NCI-H446 treated with DMSO at 0.1 percent for 48 hours (cell line): ENCODE data around the gene RAB34.

Experiments
- DNase-seq: peaks from one replicate; lab custom pipeline; 2025; lab: John Stamatoyannopoulos, UW

The RAB34 gene

DNA sequence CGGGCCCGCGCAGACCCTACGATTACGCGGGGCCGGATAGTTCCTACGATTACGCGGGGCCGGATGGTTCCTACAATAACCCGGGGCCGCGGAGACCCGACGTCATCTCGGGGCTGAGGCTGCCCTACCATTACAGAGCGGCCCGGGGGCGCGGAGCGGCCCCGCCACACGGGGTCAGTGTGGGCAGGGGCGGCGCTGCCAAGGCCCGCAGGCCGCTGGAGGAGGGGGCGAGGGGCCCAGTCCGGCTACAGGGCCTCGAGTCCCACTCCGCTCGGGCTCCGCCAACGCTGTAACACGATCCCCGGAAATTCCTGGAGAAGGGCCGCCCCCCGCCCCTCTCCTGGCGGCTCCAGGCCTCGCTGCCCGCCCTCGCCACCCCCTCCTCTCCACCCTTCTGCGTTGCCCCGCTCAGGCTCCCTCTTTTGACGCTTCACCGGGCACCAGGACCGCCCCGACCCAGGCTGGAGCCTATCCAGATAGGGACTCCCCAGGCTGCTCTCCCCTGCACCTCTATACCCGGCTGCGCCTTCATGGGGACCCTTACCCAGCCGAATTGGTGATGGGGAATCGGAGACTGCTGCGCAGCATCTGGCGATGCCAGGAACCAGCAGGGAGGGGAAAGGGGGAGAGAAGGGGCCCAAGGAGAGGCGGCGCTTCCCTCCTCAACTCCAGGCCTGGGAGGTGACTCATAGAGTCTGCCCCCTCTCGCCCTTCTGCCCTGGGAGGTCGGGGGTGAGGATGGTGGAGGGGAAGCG, at the start of gene RAB34:
TSS of gene RAB34 (minus strand) at position 291 of the 755 bp plus-strand sequence. CDS start 602 bp downstream, outside the sequence.
- no peak for DNase-seq

- no peak for DNase-seq
Observed at GRCh38 chr17:28765038-28765437, 47.4 kb upstream of the RAB34 start.

GRCh38 chr17:28763804-28764266, 46.2 kb upstream of the RAB34 start:
- DNase-seq = peak; percentile 45

GRCh38 chr17:28763137-28763799, 45.6 kb upstream of the RAB34 start:
- no peak for DNase-seq

DNA sequence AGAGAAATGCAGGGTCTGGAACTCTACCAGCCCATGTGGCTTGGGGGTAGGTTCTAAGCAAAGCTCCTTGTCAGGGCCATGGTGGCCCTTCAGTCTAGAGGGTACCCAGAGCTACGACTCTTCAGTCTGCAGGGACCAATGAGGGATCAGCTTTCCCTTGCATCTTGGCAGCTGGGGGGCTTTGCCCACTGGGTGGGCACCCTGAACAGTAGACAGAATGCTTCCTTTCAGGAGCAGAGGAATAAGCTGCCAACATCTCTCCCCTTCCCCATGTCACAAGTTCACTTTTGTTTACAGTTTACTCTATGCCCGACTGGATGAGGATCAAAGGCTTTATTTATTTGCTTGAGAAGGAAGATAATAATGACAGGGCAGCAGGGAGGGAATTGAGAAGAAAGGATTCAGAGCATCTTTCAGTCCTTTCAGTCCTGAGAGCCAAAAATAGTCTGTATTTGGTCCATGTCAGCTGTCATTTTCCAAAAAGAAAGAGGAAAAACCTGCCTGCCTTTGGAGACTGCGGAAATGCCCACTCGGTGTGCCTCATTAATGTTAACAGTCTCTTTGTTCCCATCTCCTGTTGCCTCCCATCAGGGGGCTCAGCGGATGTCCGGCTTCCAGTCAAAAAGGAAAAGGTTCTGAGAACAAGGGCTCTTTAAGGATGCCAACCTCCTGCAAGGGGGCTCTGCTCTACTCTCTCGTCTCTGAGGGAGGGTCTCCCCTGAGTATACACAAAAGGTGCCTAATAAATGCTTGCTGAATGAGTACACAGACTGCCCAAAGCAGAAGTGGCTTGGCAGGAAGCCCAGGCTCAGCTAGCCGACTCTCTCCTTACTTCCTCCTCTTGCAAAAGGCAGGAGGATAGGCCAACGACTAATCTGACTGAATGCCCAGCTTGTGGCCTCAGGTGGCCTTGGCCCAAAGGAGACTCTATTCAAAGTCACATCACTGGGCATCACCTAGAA, 43.2 kb upstream of the RAB34 start:
- no peak for DNase-seq

DNA sequence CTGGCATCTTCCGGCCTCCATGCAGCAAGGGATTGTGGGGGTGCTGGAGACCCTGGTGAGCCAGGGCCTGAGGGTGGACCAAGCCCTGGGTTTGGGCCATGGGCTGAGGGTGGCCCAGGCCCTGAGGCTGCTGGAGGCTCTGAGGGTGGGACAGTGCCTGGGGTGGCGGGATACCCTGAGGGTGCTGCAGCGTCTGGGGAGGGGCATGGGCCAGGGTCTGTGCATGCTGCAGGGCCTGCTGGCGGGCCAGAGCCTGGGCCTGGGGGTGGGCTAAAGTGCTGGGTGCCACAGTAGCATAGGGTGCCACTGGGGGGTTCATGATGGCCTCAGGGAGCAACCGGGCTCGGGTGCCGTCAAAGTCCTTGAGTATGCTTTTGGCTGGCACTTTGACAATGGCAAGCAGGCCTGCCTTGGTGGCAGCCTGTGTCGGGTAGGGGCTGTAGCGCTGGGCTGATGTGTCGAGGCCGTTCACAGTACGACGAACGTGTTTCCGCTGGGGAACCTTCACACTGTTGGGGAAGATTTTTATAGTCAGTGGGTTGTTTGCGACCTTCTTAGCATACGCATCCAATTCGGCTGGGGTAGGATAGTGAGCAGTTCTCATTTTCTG, 41.7 kb upstream of the RAB34 start:
- DNase-seq = no peak

DNA sequence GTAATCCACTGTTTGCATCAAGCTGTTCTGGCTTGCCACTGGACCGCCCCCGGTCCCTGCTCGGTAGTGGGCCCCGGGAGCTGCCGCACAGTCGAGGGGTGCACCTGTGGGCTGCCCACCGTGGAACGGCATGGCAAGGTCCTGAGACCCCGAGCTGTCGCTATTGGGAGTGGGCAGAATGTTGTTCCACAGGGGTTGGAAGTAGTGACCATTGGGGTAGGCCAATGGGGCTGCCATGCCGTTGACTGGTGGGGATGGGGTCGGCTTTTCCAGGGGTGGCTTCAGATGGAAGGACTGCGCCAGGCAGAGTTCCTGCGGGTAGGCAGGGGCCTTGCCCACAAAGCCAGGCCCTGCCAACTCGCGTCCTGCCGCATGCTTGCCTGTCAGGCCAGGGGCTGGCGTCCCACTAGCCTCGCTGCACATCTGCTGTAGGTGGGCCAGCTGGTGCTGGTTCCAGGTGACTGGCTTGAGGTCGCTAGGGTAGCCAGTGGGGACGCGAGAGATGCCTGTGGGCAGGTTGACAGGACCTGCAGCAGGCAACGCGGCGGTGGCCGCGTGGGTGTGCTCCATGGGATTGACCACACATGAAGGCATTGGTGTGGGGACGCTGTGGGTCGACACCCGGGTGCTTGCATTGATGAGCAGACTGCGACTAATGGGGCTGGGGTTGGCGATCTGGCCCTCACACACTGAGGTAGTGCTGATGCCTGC, 40.9 kb upstream of the RAB34 start:
- no peak for DNase-seq

DNA sequence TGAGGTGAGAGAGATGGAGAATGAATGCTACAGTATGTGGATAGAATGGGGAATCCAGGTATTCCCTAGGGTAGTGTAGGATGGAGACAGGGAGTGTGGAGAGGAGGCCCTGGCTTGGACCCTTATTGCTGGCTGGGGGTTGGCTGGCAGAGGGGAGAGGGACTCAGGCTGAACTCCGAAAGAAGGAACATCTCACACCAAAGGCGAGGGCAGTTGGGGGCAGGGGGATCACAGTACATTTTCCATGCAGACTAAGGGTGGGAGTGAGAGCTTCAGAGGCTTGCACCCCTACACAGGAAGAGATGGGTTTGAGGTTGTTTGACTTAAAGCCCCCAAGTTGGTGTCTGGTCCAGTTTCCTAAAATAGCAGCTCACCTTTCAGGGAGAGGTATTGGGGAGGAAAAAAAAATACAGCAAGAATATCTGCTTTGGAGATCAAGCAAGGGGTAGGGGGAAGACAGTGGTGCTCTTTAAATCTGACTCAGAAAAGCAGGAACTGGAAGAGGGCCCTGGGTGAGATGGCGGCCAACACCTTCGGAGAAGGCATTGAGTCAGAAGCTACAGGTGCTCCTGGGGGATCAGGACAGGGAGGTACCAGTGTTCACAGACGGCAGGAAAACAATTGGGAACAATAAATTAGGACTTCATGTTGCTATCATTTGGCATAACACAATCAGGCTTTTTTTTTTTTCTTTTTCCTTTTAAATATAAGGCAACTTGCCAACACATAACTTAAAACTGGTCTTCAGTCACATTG, 38.6 kb upstream of the RAB34 start:
- no peak for DNase-seq

DNA sequence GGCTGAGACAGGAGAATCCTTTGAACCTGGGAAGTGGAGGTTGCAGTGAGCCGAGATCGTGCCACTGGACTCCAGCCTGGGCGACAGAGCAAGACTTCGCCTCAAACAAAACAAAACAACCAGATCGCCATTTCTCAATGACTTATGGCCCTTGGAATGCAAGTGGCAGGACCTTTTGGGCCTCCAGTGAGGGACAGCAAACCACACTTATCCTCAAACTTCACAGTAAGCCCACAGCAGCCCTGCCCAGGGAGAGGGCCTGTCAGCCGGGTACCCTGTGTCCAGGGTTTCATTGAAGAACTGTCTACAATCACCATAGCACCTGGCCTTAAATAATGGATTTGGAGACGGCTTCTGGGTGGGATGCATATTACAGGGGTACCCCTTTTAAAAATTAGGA, 37.8 kb upstream of the RAB34 start:
- DNase-seq = no peak

DNA sequence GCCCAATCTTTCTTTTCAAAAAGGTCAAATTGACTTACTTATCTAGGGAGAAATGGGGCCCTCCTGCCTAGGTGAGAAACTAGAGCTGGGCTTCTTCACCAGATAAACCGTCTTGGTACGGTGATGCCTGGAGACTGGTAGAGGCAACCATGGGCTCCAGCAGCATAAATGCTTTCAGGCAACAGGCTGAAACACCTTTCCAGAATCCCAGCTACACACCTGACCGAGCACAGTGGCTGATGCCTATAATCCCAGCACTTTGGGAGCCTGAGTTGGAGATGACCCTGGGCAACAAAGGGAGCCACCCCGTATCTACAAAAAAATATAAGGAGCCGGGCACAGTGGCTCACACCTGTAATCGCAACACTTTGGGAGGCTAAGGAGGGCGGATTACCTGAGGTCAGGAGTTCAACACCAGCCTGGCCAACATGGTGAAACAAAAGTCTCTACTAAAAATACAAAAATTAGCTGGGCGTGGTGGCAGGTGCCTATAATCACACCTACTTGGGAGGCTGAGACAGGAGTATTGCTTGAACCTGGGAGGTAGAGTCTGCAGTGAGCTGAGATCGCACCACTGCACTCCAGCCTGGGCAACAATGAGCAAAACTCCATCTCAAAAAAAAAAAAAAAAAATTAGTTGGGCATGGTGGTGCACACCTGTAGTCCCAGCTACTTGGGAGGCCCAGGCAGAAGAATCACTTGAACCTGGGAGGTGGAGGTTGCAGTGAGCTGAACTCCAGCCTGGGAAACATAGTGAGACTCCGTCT, 34.1 kb upstream of the RAB34 start:
- no peak for DNase-seq

DNA sequence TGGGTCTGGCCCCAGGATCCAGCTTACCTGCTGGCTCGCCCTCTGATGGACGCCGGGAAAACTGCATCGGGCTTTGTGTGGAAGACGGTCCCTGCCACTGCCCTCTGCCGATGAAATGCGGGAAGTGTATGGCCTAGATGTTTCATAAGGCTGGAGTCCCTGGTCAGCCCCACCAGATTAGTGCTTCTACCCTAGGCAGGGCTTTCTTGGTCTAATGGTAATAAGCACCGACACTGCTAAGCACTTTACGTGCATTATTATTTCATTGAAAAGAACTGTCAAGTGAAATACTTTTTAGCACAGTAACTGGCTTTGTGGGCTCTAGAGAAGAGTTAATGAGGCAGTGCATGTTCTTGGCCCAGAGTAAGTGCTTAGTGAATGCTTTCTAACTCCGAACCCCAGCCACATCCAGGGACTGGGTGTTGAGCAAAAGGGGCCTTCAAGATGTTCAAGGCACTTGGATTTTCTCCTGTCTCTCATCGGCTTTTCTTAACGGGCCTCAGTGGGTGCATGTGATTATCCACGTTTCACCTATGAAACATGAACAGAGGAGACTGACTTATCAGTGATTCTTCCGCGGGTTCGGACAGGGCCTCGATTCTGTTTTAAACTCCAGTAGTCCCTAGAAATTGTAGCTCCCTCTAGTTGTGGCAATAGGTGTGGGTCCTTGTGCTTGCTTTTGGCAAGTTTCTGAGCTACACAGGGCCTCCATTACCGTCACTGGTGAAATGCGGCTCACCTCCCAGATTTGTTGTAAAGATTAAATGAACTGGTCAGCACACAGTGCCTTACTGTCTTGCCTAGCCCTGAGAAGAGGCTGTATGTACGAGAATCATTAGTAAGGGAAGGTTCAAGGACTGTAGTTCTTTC, 32.7 kb upstream of the RAB34 start:
- DNase-seq = peak; percentile 71

DNA sequence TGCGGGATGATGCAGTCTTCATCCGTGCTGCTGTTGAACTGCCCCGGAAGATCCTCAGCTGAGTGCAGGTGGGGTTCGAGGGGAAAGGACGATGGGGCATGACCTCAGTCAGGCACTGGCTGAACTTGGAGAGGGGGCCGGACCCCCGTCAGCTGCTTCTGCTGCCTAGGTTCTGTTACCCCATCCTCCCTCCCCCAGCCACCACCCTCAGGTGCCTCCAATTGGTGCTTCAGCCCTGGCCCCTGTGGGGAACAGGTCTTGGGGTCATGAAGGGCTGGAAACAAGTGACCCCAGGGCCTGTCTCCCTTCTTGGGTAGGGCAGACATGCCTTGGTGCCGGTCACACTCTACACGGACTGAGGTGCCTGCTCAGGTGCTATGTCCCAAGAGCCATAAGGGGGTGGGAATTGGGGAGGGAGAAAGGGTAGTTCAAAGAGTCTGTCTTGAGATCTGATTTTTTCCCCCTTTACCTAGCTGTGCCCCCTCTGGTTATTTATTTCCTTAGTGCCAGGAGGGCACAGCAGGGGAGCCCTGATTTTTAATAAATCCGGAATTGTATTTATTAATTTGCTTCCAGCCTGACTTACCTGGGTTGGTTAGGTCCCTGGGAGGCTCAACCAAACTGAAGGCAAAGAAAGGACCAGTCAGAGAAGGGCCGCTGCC, 32.0 kb upstream of the RAB34 start:
- DNase-seq = no peak

DNA sequence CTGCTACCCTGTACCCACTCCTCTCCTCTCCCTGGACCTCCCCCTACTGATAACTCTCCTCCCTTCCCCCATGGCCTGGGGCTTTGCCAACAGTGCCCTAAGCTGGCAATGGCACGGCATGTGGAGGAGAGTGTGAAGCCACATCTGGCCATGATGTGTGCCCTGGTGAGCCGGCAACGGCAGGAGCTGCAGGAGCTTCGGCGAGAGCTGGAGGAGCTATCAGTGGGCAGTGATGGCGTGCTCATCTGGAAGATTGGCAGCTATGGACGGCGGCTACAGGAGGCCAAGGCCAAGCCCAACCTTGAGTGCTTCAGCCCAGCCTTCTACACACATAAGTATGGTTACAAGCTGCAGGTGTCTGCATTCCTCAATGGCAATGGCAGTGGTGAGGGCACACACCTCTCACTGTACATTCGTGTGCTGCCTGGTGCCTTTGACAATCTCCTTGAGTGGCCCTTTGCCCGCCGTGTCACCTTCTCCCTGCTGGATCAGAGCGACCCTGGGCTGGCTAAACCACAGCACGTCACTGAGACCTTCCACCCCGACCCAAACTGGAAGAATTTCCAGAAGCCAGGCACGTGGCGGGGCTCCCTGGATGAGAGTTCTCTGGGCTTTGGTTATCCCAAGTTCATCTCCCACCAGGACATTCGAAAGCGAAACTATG, 31.3 kb upstream of the RAB34 start:
- no peak for DNase-seq

DNA sequence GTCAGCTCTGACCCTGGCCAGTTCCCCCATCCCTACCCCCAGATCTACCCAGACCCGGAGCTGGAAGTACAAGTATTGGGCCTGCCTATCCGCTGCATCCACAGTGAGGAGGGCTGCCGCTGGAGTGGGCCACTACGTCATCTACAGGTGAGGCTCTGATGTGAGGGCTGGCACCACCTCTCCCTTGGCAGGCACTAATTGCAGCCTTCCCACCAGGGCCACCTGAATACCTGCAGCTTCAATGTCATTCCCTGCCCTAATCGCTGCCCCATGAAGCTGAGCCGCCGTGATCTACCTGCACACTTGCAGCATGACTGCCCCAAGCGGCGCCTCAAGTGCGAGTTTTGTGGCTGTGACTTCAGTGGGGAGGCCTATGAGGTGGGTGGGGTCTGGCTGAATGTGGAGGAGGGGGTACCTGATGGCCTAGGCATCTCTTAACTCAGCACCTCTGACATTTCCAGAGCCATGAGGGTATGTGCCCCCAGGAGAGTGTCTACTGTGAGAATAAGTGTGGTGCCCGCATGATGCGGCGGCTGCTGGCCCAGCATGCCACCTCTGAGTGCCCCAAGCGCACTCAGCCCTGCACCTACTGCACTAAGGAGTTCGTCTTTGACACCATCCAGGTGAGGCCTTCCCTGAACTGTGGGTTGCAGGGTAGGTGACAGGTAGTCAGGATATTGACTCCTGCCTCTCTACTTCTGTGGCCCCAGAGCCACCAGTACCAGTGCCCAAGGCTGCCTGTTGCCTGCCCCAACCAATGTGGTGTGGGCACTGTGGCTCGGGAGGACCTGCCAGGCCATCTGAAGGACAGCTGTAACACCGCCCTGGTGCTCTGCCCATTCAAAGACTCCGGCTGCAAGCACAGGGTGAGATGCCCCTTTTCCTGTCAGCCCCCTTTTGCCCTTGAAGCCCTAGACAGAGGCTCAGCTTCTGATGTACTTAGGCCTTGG, 30.4 kb upstream of the RAB34 start:
- DNase-seq = no peak

GRCh38 chr17:28747051-28747691, 29.5 kb upstream of the RAB34 start:
- DNase-seq = no peak

GRCh38 chr17:28746611-28747050, 29.0 kb upstream of the RAB34 start:
- peak; percentile 15 for DNase-seq
